Measurements from ENCODE around the gene AP3S1. TPM values are rescaled to one million over a fixed set of nuclear protein-coding genes. Genes with fewer than 3 reads are reported as not detected.
"Not testable (repeated sequence)": the region's sequence is repeated elsewhere in the genome, so short reads cannot be mapped to it uniquely, and the experiment has no call there.

The AP3S1 gene
- total RNA-seq, 4 donors from 2014 or later: 59.2 to 207 (median 149) TPM

- no peak for DNase-seq
Observed at GRCh38 chr5:115884704-115885103, 43.0 kb downstream of the AP3S1 start.

DNA sequence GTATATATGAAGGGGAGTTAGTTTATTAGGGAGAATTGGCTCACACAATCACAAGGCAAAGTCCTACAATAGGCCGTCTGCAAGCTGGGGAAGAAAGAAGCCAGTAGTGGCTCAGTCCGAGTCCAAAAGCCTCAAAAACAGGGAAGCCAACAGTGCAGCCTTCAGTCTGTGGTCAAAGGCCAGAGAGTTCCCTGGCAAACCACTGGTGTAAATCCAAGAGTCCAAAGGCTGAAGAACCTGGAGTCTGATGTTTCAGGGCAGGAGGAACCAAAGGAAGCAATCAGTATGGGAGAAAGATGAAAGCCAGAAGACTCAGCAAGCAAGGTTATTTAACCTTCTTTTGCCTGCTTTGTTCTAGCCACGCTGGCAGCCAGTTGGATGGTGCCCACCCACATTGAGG lies 43.5 kb downstream of the AP3S1 start:
- H3K9me3 ChIP-seq; H3K36me3 ChIP-seq; H3K4me3 ChIP-seq (replicated peaks in 1 of 3); H3K4me1 ChIP-seq; DNase-seq; H3K27me3 ChIP-seq; intact Hi-C loops (cut with DNase I); H3K27ac ChIP-seq: not testable (repeated sequence)
- 86 to 89% methylated on average over 3 of the region's 3 CpGs for WGBS, 2 donors

More at GRCh38 chr5:115884704-115885103, 43.0 kb downstream of the AP3S1 start:
- TF ChIP-seq POLR2A (IDR thresholded peaks at IDR 0.05): no peak
- TF ChIP-seq, protein P1, sequence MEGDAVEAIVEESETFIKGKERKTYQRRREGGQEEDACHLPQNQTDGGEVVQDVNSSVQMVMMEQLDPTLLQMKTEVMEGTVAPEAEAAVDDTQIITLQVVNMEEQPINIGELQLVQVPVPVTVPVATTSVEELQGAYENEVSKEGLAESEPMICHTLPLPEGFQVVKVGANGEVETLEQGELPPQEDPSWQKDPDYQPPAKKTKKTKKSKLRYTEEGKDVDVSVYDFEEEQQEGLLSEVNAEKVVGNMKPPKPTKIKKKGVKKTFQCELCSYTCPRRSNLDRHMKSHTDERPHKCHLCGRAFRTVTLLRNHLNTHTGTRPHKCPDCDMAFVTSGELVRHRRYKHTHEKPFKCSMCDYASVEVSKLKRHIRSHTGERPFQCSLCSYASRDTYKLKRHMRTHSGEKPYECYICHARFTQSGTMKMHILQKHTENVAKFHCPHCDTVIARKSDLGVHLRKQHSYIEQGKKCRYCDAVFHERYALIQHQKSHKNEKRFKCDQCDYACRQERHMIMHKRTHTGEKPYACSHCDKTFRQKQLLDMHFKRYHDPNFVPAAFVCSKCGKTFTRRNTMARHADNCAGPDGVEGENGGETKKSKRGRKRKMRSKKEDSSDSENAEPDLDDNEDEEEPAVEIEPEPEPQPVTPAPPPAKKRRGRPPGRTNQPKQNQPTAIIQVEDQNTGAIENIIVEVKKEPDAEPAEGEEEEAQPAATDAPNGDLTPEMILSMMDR (IDR thresholded peaks at IDR 0.05): no peak
- Histone ChIP-seq H3K9me3 (no peaks in the 10 kb centered on the region), H3K27ac (no peak overlapping the region), H3K27me3 (no peaks in the 10 kb centered on the region), H3K36me3 (no peaks in the 10 kb centered on the region), H3K4me1 (peaks cover 0 to 4% of the 10 kb centered on the region in 2 donors), H3K4me3 (replicated peaks in 1 of 3) (no peak overlapping the region)
- intact Hi-C loops (cut with DNase I): no loop called here
- WGBS, 2 donors: 92 to 93% methylated on average over 1 of the region's 1 CpG

GRCh38 chr5:115888027-115888426 lies 46.3 kb downstream of the AP3S1 start:
- no peaks in the 10 kb centered on the region for H3K27me3 ChIP-seq
- H3K27ac ChIP-seq: no peak overlapping the region
- intact Hi-C loops (cut with DNase I): no loop called here
- H3K36me3 ChIP-seq: no peaks in the 10 kb centered on the region
- no peaks in the 10 kb centered on the region for H3K4me1 ChIP-seq
- no peak for DNase-seq
- H3K9me3 ChIP-seq: no peaks in the 10 kb centered on the region
- 77 to 79% methylated on average over 1 of the region's 1 CpG for WGBS, 2 donors
- no peak overlapping the region for H3K4me3 ChIP-seq (replicated peaks in 1 of 3)
- TF ChIP-seq, protein P1 (IDR thresholded peaks at IDR 0.05): peak in 1 of 6 experiments; percentile 21
- TF ChIP-seq POLR2A (IDR thresholded peaks at IDR 0.05): no peak

DNA sequence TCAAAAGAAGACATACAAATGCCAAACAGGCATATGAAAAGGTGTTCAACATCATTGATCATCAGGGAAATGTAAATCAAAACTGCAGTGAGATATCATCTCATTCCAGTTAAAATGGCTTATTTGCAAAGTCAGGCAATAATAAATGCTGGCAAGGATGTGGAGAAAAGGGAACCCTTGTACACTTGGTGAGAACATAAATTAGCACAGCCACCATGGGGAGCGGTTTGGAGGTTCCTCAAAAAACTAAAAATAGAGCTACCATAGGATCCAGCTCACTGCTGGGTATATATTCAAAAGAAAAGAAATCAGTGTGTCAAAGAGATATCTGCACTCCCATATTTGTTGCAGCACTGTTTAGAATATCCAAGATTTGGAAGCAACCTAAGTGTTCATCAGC lies 50.3 kb downstream of the AP3S1 start:
- H3K4me3 ChIP-seq (replicated peaks in 1 of 3): no peak overlapping the region
- H3K9me3 ChIP-seq: no peaks in the 10 kb centered on the region
- peaks cover 0 to 5% of the 10 kb centered on the region in 2 donors for H3K4me1 ChIP-seq
- 90 to 91% methylated on average over 1 of the region's 1 CpG for WGBS, 2 donors
- H3K36me3 ChIP-seq: no peaks in the 10 kb centered on the region
- TF ChIP-seq, protein P1 (IDR thresholded peaks at IDR 0.05): no peak
- TF ChIP-seq POLR2A (IDR thresholded peaks at IDR 0.05): no peak
- no peak for DNase-seq
- H3K27me3 ChIP-seq: no peaks in the 10 kb centered on the region
- intact Hi-C loops (cut with DNase I): no loop called here
- H3K27ac ChIP-seq: no peak overlapping the region

DNA sequence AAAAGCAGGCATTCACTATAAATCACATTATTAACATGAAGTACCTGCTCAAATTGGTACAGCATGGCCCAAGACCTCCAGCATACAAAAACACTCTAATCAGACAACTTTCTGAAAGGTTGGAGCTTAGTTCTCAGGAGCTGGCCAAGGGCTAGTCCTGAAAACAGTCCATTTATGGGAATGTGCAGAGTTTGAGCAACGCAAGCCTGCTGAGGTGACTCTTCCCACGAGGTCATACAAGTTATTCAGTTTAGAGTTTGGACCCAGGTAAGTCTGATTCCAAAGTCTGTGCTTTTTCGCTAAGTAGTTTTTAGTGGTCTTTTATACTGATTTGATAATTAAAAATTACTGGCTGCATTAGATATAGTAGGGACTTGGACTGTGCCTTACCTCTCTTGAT lies 52.6 kb downstream of the AP3S1 start:
- H3K4me3 ChIP-seq (replicated peaks in 1 of 3): no peak overlapping the region
- WGBS, 2 donors: 87 to 93% methylated on average over 3 of the region's 3 CpGs
- no peaks in the 10 kb centered on the region for H3K27me3 ChIP-seq
- H3K27ac ChIP-seq: no peak overlapping the region
- no peaks in the 10 kb centered on the region for H3K9me3 ChIP-seq
- DNase-seq: no peak
- TF ChIP-seq POLR2A (IDR thresholded peaks at IDR 0.05): no peak
- TF ChIP-seq, protein P1 (IDR thresholded peaks at IDR 0.05): no peak
- peaks cover 0 to 5% of the 10 kb centered on the region in 2 donors for H3K4me1 ChIP-seq
- intact Hi-C loops (cut with DNase I): no loop called here
- no peaks in the 10 kb centered on the region for H3K36me3 ChIP-seq

GRCh38 chr5:115895821-115896220 lies 54.1 kb downstream of the AP3S1 start:
- no peaks in the 10 kb centered on the region for H3K27me3 ChIP-seq
- H3K9me3 ChIP-seq: no peaks in the 10 kb centered on the region
- H3K4me3 ChIP-seq (replicated peaks in 1 of 3): no peak overlapping the region
- H3K36me3 ChIP-seq: no peaks in the 10 kb centered on the region
- DNase-seq: no peak
- WGBS, 2 donors: 93 to 98% methylated on average over 3 of the region's 3 CpGs
- intact Hi-C loops (cut with DNase I): no loop called here
- TF ChIP-seq POLR2A (IDR thresholded peaks at IDR 0.05): no peak
- TF ChIP-seq, protein P1 (IDR thresholded peaks at IDR 0.05): no peak
- H3K4me1 ChIP-seq: peaks cover 0 to 5% of the 10 kb centered on the region in 2 donors
- H3K27ac ChIP-seq: no peak overlapping the region
